Skin epidermis (tissue), 12 donors: ENCODE results near the gene PROKR1.
"Not testable (repeated sequence)": the region's sequence is repeated elsewhere in the genome, so short reads cannot be mapped to it uniquely, and the experiment has no call there.

Experiments used
- H3K27ac ChIP-seq, 21 experiments: fragments of 200-600 bp; sonication (generic) in 11 of 21; one replicate each; pipeline ENCODE4 v1.5.0; 2020; ENCODE audit warnings: mild to moderate bottlenecking in 3 of 21, inconsistent platforms in 2 of 21, moderate library complexity in 2 of 21
- H3K4me3 ChIP-seq, 7 experiments: fragments of 200-600 bp; sonication (generic) in 2 of 7; one replicate each; pipeline ENCODE4 v1.5.0; 2020; ENCODE audit warnings: inconsistent platforms in 2 of 7, mild to moderate bottlenecking in 2 of 7, moderate library complexity in 1 of 7

PROKR1 gene

DNA sequence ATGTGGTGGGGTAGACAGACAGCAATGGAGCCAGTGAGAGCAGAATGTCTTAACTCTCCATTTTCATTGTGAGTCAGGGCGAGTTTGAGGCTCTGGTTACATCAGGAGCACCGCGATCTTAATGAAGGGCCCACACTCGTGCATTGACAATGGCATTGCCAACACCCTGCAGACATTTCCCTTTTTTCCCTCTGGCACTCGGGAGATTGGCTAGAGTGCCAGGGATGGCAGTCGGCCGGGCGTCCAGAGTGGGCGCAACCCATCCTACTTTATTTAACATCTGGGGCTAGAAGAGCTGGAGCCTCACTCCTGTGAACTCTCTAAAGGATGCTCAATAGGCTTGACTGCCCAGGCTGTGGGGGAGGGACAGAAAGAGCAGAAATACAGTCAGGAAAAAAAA lies 9.7 kb downstream of the PROKR1 start:
- Histone ChIP-seq H3K27ac (no peak overlapping the region), H3K4me3 (no peak overlapping the region)

GRCh38 chr2:68653538-68653982 lies 10.2 kb downstream of the PROKR1 start:
- Histone ChIP-seq H3K4me3 (no peak overlapping the region), H3K27ac (no peak overlapping the region)

GRCh38 chr2:68658266-68658665 lies 14.9 kb downstream of the PROKR1 start:
- Histone ChIP-seq H3K27ac (no peak overlapping the region), H3K4me3 (no peak overlapping the region)

GRCh38 chr2:68659081-68659480 lies 15.7 kb downstream of the PROKR1 start:
- H3K27ac ChIP-seq: no peak overlapping the region
- H3K4me3 ChIP-seq: no peak overlapping the region

GRCh38 chr2:68660658-68661057 lies 17.3 kb downstream of the PROKR1 start:
- Histone ChIP-seq H3K4me3 (no peak overlapping the region), H3K27ac (no peak overlapping the region)

GRCh38 chr2:68662466-68662865 lies 19.1 kb downstream of the PROKR1 start:
- no peak overlapping the region for H3K27ac ChIP-seq
- H3K4me3 ChIP-seq: no peak overlapping the region

GRCh38 chr2:68663371-68664156 lies 20.2 kb downstream of the PROKR1 start:
- H3K4me3 ChIP-seq: no peak overlapping the region
- no peak overlapping the region for H3K27ac ChIP-seq

DNA sequence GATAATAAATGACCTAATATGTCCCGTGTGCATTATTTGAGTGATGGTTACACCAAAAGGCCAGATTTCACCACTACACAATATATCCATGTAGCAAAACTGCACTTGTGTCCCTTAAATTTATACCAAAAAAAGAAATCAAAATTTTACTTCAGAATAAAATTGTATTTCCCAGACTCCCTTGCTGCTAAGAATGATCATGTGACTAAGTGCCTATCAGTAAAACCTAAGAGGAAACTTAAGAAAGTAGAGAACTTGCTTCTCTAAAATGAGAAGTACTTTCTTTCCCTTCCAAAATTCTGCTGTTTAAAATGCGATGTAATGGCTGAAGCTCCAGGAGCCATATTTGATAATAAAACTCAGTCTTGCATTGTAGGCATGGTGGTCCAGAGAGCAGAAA lies 24.0 kb downstream of the PROKR1 start:
- Histone ChIP-seq H3K27ac (no peak overlapping the region), H3K4me3 (no peak overlapping the region)

- H3K4me3 ChIP-seq: no peak overlapping the region
- no peak overlapping the region for H3K27ac ChIP-seq
Observed at GRCh38 chr2:68669651-68670050, 26.3 kb downstream of the PROKR1 start.

DNA sequence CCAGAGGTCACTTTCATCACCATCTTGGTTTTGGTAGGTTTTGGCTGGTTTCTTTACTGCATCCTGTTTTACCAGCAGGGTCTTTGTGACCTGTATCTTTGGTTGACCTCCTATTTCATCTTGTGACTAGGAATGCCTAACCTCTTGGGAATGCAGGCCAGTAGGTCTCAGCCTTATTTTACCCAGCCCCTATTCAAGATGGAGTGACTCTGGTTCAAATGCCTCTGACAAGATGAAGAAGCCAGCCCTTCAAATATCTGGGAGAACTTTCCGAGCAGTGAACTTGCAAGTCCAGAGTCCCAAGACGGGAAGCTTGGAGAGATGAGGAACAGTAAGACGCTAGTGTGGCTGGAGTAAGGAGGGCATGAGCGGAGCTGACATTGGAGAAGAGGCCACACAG lies 28.6 kb downstream of the PROKR1 start:
- no peak overlapping the region for H3K4me3 ChIP-seq
- peak overlapping the region in 1 of 21 experiments; percentile 45 for H3K27ac ChIP-seq

- H3K4me3 ChIP-seq: no peak overlapping the region
- H3K27ac ChIP-seq: no peak overlapping the region
Observed at GRCh38 chr2:68673631-68674030, 30.3 kb downstream of the PROKR1 start.

DNA sequence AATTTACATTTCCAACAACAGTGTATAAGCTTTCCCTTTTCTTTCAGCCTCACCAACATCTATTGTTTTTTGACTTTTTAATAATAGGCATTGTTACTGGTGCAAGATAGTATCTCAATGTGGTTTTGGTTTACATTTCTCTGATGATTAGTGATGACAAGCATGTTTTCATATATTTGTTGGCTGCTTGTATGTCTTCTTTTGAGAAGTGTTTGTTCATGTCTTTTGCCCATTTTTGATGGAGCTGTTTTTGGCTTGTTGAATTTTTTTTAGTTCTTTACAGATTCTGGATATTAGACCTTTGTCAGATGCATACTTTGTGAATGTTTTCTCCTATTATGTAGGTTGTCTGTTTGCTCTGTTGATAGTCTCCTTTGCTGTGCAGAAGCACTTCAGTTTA lies 32.1 kb downstream of the PROKR1 start:
- H3K27ac ChIP-seq: no peak overlapping the region

DNA sequence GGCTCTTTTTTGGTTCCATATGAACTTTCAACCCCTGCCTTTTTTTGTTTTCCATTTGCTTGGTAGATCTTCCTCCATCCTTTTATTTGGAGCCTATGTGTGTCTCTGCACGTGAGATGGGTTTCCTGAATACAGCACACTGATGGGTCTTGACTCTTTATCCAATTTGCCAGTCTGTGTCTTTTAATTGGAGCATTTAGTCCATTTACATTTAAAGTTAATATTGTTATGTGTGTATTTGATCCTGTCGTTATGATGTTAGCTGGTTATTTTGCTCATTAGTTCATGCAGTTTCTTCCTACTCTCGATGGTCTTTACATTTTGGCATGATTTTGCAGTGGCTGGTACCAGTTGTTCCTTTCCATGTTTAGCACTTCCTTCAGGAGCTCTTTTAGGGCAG lies 34.5 kb downstream of the PROKR1 start:
- not testable (repeated sequence) for H3K27ac ChIP-seq, H3K4me3 ChIP-seq

More for the DNA sequence above, 32.1 kb downstream of the PROKR1 start:
- H3K4me3 ChIP-seq: no peak overlapping the region

GRCh38 chr2:68679166-68679916 lies 36.0 kb downstream of the PROKR1 start:
- H3K4me3 ChIP-seq: peak overlapping the region in 3 of 7 experiments; percentile 7 to 34 (median 21)
- H3K27ac ChIP-seq: not testable (repeated sequence)

GRCh38 chr2:68679917-68680267 lies 36.5 kb downstream of the PROKR1 start:
- H3K4me3 ChIP-seq: peak overlapping the region in 3 of 7 experiments; percentile 7 to 34 (median 21)
- H3K27ac ChIP-seq: not testable (repeated sequence)

- H3K4me3 ChIP-seq: no peak overlapping the region
Observed at GRCh38 chr2:68684197-68684596, 40.8 kb downstream of the PROKR1 start.

DNA sequence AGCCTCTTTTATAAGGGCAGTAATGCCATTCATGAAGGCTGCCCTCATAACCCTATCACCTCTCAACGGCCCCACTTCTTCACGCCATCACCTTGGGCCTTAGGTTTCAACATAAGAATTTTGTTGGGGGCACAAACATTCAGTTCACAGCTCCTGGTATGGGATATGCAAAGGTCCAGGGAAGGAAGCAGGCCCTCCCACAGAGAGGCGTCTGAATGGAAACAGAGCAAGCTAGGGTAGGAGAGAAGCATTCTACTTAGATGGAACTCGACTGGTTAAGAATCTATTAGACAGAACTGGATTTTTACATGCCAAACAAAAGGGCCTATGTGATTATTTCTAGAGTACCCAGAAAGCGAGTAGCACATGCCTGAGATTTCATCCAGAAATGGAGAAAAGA lies 42.8 kb downstream of the PROKR1 start:
- Histone ChIP-seq H3K27ac (no peak overlapping the region), H3K4me3 (no peak overlapping the region)

More at GRCh38 chr2:68684197-68684596, 40.8 kb downstream of the PROKR1 start:
- no peak overlapping the region for H3K27ac ChIP-seq

- no peak overlapping the region for H3K4me3 ChIP-seq
Observed at GRCh38 chr2:68687018-68687417, 43.6 kb downstream of the PROKR1 start.

GRCh38 chr2:68689553-68690537 lies 46.5 kb downstream of the PROKR1 start:
- Histone ChIP-seq H3K4me3 (no peak overlapping the region), H3K27ac (peak overlapping the region in 1 of 21 experiments; percentile 4)

More at GRCh38 chr2:68687018-68687417, 43.6 kb downstream of the PROKR1 start:
- H3K27ac ChIP-seq: no peak overlapping the region

- Histone ChIP-seq H3K4me3 (no peak overlapping the region), H3K27ac (no peak overlapping the region)
Observed at GRCh38 chr2:68690851-68691250, 47.5 kb downstream of the PROKR1 start.
